Stimulated activated CD4-positive, alpha-beta T cell treated with anti-CD3 and anti-CD28 coated beads, Interleukin-15, amount 100 ng/mL, for 1 hour (primary cell): ENCODE measurements around the gene SLC7A5.
"Not testable (repeated sequence)": the region's sequence is repeated elsewhere in the genome, so short reads cannot be mapped to it uniquely, and the experiment has no call there.

Source experiments
- DNase-seq, 2 donors: peaks; one replicate each; pipeline ENCODE4 v3.0.0-alpha.2; 2020; ENCODE audit warnings: low read depth in 1 of 2, low spot score in 1 of 2

Gene SLC7A5

GRCh38 chr16:87834005-87834667 lies 35.2 kb downstream of the SLC7A5 start:
- no peak for DNase-seq

- no peak for DNase-seq
Measured at GRCh38 chr16:87833548-87833947, 35.8 kb downstream of the SLC7A5 start.

- no peak for DNase-seq
Measured at GRCh38 chr16:87832741-87833502, 36.4 kb downstream of the SLC7A5 start.

GRCh38 chr16:87832137-87832527 lies 37.2 kb downstream of the SLC7A5 start:
- DNase-seq, result no peak

GRCh38 chr16:87831421-87832136 lies 37.7 kb downstream of the SLC7A5 start:
- no peak for DNase-seq

GRCh38 chr16:87830673-87831420 lies 38.5 kb downstream of the SLC7A5 start:
- DNase-seq, result no peak

GRCh38 chr16:87829988-87830672 lies 39.2 kb downstream of the SLC7A5 start:
- DNase-seq, result no peak

- no peak for DNase-seq
Measured at GRCh38 chr16:87829622-87829980, 39.7 kb downstream of the SLC7A5 start.

GRCh38 chr16:87828907-87829621 lies 40.2 kb downstream of the SLC7A5 start:
- DNase-seq, result no peak

GRCh38 chr16:87828071-87828906 lies 41.0 kb downstream of the SLC7A5 start:
- no peak for DNase-seq

GRCh38 chr16:87827588-87827915 lies 41.8 kb downstream of the SLC7A5 start:
- not testable (repeated sequence) for DNase-seq

GRCh38 chr16:87826798-87827587 lies 42.3 kb downstream of the SLC7A5 start:
- no peak for DNase-seq

- DNase-seq, result not testable (repeated sequence)
Measured at GRCh38 chr16:87826407-87826797, 42.9 kb downstream of the SLC7A5 start.

GRCh38 chr16:87825842-87826120 lies 43.5 kb downstream of the SLC7A5 start:
- not testable (repeated sequence) for DNase-seq

GRCh38 chr16:87824991-87825841 lies 44.1 kb downstream of the SLC7A5 start:
- no peak for DNase-seq

- no peak for DNase-seq
Measured at GRCh38 chr16:87824016-87824990, 45.0 kb downstream of the SLC7A5 start.
